T follicular helper cell (primary cell): ENCODE data around the gene DOK7.
A peak's percentile ranks its signal among the peaks of the same experiment; 100 is the strongest.

Experiments
- DNase-seq: peaks from one replicate; pipeline ENCODE4 v3.0.0-alpha.2; 2020; ENCODE audit warnings: low read depth

Gene DOK7

GRCh38 chr4:3475041-3475712 is 12.1 kb downstream of the DOK7 start:
- DNase-seq: no peak

DNA sequence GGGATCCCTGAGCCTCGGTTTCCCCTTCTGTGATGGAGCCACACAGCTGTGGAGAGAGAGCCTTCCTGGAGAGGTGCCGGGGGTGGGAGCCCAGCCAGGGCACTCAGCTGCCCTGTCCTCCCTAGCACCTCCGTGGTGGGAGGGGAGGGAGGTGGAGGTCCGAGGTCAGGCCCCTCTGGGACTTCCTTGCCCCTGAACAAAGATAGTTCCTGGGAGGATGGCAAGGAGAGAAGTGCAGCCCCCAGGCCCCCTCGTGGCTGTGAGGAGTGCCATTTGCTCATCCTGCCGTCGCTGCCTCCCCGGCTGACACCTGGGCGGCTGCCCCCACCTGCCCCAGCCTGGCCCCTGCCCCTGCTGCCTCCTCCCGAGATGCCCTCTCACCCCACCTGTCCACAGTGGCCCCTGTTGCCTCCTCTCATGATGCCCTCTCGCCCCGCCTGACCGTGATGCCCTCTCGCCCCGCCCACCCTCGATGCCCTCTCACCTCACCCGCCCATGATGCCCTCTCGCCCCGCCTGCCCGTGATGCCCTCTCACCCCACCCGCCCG is 12.7 kb downstream of the DOK7 start:
- no peak for DNase-seq

DNA sequence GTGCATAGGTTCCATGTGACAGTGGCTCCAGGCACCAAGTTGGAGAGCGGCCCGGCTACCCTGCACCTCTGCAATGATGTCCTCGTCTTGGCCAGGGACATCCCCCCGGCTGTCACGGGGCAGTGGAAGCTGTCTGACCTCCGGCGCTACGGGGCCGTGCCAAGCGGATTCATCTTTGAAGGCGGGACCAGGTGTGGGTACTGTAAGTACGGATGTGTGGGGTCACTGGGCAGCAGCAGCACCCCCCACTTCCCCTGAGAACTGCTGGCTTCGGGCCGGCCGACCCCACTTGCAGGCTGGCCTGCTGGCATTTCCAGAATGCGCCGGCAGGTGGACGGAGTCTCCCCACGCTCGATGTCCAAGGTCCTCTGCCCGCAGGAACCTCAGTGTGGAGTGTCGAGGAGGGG is 13.2 kb downstream of the DOK7 start:
- no peak for DNase-seq

- no peak for DNase-seq
Measured at GRCh38 chr4:3476936-3477749, 14.0 kb downstream of the DOK7 start.

DNA sequence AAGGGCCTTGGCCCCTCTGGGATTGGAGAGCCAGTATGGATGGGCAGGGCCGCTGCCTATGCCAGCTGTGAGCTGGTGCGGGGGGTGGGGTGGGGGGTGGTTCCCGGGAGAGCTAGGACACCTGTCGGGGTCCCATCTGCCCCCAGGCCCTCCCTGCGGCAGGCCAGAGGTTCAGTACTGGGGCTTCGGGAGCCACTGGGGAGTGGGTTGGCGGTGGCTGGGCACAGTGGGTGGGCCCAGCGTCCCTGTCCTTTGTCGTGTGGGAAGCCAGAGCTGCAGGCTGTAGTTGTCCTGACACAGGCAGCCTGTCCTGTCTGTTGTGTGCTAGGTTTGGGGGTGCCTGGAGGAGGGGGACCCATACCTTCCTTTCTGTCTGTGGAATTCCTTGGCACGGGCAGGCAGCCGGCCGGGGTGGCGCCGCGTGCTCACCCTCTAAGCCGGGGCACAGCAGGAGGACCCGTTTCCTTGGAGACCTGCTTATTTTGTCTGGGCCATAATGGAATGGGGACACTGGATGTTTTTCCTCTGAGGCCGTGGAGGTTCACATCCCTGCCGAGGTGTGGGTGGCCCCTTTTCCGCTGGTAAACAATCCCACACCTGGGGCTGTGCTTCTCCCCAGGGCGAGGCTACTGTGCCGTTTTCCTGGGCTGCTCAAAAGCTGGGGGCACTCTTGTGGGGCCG is 14.8 kb downstream of the DOK7 start:
- no peak for DNase-seq

DNA sequence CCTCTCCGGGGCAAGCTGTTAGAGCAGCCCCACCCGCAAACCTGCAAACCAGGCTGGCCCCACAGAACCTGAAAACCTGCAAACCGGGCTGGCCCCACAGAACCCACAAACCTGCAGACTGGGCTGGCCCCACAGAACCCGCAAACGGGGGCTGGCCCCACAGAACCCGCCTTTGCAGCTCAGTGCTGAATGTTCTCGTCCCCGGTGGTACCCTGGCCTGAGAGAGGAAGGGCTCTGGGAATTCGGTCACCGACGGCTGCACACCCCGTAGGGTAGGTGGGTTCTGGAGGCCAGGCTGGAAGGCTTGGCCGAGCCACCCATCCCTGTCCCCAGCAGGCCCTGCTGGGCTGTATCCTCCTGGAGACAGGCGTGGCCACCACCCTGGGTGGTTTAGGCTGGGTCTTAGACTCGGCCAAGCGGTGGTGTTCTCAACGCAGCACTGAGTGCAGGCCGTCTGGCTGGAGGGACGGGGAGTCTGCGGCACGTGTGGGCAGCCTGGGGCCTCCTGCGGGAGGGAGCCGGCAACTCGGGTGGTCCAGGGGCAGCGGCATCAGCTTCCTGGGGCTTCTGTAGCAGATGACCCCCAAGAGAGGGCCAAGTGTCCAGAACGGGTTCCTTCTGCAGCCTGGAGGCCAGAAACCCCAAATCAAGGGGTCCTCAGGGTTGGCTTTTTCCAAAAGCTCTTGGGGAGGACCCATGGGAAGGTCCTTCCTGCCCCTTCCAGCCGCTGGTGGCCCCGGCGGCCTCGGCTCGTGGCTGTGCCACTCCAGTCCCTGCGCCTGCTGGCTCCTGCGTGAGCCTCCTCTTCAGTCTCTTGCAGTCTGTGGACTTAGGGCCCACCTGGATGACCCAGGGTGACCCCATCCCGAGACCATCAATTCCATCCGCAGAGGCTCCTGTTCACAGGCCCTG is 15.6 kb downstream of the DOK7 start:
- DNase-seq: no peak

DNA sequence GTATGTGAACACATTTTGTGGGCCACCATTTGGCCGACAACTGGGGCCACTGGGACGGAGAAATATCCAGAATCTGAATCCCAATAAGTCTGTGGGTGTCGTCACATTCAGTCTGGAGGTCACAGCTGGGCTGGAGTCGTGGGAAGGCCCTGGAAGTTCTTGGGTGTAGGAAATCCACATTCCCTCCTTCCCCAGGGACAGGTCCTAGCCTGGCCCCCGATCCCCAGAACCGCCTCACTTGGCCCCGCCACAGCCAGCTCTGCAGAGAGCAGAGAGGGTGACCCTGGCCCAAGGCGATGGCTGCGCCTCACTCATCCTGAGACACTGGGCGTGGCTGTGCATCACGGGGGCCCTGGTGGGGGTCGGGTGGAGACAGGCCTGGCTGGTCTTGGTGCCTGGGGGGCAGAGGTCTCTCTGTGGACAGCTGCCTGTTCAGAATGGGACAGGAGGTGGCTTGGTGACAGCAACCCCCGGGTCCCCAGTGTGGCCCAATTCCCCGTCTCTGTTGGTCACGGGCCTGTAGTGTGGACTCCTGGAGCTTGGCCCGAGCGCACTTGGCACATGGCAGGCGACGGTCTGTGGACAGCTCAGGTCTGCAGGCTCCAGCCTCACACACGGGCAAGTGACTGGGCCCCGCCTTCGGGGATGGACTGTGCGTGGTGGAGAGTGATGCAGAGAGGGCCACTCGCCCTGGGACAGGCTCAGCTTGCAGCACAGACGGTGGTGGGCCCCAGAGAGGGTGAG is 16.4 kb downstream of the DOK7 start:
- DNase-seq: no peak

GRCh38 chr4:3480528-3481112 is 17.5 kb downstream of the DOK7 start:
- DNase-seq: peak; percentile 48

- DNase-seq: no peak
Measured at GRCh38 chr4:3481113-3481531, 18.0 kb downstream of the DOK7 start.

DNA sequence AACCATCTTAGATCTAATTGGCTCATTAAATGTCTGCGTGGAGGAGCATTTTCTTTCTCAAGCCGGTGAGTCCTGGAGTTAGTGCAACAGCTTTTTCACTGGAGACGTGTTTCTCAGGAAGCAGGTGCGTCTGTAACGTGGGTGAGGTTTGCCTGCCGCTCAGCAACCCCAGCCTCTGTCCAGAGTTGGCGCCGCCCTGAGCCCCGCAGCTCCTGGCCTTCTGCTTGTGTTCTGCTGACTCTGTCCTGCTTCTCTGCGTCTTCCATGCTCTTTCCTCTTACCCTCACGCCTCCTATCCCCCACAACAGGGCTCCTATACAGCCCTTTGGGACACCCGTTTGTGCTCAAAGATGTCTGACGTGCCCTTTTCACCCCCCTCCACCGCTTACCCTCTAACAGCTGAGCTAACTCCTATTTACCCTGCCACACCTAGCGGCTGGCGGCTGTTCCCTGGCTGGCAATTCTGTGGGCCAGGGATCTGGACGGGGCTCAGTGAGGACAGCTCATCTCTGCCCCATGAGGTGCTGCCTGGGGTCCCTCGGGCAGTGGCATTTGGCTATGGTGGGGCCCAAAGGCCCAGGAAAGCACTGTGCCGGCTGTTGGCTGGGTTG is 18.8 kb downstream of the DOK7 start:
- no peak for DNase-seq

DNA sequence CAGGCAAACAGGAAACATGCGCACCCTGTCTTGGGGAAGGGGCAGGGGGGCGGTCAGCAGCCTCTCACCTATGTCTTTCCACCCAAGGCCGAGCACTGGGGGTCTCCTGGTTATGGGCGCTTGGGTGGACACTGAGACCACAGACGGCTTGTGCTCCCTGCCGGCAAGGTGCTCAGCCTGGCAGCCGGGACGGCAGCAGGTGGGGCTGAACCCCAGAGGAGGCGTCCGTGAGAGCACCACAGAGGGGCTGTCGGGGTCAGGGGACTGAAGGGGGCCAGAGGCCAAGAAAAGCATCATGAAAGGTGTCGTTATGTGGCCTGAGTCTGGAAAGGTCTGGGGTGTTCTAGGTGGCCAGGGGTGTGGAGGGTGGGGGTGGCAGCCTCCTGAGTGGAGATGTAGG is 19.6 kb downstream of the DOK7 start:
- DNase-seq: no peak

DNA sequence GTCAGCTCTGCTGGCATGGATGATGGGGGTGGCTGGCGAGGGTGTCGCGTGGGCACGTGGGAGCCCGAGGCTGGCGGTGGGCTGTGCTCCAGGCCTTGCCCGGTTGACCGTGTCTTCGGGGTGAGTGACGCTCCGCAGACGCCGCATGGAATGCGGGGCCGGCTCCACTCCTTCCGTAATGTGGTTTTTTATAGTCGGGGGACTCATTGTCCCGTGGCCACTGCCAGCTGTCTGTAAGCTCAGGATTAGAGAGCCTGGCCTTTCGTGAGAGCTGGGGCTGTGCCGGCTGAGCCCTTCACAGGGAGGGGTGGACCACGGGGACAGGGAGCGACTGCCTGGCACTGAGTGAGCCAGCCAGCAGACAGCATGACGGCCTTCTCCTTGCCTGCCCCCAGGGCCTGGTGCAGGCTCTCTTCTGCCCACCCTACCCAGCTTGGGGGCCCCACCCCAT is 20.4 kb downstream of the DOK7 start:
- no peak for DNase-seq

GRCh38 chr4:3484057-3484973 is 21.2 kb downstream of the DOK7 start:
- DNase-seq: no peak

GRCh38 chr4:3485011-3485791 is 22.1 kb downstream of the DOK7 start:
- no peak for DNase-seq

GRCh38 chr4:3485886-3486540 is 22.9 kb downstream of the DOK7 start:
- no peak for DNase-seq

- no peak for DNase-seq
Measured at GRCh38 chr4:3486541-3487540, 23.7 kb downstream of the DOK7 start.
